GM21576 (cell line): Measurements from ENCODE around the gene ZNF423.

Source experiments
- ATAC-seq: cut with Tn5 transposase; IDR thresholded peaks from one replicate; pipeline ENCODE4 v1.9.1; 2021; ENCODE audit warnings: mild to moderate bottlenecking, moderate library complexity; ENCODE audit not compliant: unreplicated experiment

The ZNF423 gene

GRCh38 chr16:49543631-49543946 lies 312.3 kb downstream of the ZNF423 start:
- ATAC-seq = no peak

DNA sequence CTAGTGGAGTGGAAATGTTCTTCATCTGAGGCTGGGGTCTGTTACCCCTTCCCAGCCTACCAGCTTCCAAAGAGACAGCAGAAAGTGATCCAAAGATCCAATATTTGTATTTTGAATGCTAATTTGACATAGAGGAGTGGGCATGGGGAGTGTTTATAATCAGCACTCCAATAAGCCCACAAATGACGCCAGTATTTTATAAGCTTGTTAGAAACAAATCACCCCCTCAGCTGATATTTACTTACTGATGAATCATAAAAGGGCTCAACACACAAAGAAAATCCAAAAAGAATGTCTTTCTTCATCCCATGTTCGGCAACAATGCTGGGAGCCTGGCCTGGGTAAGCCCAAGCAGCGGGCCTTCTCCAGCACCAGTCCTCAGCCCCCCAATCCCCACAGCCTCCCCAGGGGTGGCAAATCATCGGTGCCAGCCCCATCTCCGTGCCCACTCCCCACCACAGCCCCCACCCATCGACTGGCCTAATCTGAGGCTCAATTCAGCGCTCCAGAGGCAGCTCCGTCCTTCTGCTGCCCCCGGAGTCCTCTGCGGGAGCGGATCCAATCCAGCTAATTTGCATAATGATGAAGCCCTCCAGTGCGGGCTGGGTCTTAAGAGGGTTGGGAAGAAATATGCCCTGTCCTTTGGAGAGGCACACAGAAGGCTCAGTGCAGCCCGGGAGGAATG lies 312.8 kb downstream of the ZNF423 start:
- no peak for ATAC-seq

GRCh38 chr16:49542391-49542891 lies 313.5 kb downstream of the ZNF423 start:
- ATAC-seq = no peak

DNA sequence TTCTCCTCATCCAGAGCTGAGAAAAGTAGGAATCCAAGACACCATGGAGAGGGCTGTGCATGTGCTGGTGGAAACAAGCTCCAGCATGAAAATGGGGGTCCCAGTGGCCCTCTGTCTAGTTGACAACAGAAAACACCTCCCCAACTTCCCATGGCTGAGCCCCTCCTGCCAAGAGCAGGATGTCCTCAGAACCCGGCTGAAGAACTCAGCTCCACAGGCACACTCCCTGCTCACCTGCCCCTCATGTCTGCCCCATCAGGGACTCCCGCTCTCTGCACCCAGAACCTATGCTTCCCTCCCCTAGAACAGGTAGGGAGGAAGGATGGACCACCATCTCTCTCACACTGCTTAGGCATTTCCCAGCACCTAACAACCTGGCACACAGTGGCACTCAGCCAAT lies 315.1 kb downstream of the ZNF423 start:
- no peak for ATAC-seq

DNA sequence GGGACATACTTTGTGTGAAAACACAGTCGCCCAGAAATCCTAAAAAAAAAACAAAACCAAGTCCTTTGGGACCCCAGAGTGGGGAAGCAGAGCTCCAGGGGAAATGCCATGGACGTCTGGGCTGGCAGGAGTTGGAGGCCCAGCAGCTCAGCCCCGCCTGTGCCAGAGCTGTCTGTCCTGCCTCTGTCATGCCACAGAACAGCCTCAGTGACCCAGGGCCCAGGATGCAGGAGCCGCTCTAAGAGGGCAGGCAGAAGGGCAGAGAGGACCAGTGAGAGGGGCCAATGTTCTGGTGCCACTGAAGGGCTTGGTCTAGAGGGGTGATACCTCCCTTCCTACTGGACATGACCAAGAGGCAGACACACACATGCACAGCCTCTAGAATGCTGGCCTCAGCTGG lies 316.2 kb downstream of the ZNF423 start:
- ATAC-seq = no peak

DNA sequence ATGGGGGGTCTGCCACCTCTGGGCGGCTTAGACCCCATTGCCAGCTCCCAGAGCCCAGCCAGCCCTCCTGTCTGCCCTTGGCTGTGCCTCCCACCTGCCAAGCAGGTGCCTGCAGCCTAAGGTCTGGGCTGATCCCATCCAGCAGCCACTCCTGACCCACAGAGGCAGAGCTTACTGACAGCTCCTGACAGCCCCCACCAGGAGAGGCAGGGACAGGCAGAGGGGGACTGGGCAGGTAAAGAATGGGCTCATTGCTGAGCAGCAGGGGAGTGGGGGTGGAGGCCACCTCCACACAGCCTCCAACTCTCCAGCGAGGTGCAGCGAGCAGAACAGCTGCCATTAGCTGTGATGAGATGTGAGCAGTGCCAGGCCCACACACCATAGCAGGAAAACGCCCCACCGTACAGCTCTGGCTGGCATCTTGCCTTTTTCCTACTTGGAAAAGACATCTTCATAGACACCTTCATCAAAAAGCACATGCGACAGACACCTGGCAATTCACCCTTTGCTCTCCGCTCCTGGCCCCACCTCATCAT lies 317.9 kb downstream of the ZNF423 start:
- ATAC-seq = no peak

DNA sequence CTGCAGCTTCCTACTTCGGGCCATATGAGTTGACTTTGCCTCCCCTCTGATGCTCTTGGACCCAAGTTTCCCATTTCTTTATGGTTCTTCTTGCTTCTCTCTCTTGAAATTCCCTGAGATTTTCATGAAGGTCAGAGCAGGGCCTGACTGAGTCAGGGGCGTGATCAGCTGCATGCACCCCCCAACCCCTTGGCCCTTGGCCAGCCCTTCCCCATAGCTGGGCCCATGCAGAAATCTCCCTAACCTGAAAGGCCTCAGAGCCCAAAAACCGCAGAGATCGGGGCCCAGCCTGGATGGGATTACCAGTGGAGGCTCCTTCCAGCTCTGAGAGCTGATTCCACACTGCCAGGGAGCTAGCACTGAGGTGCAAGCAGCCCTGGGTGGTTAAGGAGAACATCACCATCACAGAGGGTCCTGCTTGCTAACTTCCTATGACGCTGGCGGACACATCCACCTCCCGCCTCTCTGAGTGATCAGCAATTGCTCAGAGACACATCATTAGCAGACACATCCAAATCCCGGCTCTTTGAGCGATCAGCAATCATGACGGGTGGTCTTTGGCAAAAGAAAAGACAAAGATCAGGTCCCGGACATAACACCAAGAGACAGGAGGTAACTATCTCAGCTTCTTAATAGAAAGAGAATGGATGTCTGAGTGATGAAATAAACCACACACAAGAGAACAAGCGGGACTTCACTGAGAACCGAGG lies 320.9 kb downstream of the ZNF423 start:
- ATAC-seq = no peak

- ATAC-seq = no peak
These were observed 322.5 kb downstream of the ZNF423 start for GRCh38 chr16:49533422-49533821.

- no peak for ATAC-seq
These were observed 323.0 kb downstream of the ZNF423 start for GRCh38 chr16:49532873-49533272.

DNA sequence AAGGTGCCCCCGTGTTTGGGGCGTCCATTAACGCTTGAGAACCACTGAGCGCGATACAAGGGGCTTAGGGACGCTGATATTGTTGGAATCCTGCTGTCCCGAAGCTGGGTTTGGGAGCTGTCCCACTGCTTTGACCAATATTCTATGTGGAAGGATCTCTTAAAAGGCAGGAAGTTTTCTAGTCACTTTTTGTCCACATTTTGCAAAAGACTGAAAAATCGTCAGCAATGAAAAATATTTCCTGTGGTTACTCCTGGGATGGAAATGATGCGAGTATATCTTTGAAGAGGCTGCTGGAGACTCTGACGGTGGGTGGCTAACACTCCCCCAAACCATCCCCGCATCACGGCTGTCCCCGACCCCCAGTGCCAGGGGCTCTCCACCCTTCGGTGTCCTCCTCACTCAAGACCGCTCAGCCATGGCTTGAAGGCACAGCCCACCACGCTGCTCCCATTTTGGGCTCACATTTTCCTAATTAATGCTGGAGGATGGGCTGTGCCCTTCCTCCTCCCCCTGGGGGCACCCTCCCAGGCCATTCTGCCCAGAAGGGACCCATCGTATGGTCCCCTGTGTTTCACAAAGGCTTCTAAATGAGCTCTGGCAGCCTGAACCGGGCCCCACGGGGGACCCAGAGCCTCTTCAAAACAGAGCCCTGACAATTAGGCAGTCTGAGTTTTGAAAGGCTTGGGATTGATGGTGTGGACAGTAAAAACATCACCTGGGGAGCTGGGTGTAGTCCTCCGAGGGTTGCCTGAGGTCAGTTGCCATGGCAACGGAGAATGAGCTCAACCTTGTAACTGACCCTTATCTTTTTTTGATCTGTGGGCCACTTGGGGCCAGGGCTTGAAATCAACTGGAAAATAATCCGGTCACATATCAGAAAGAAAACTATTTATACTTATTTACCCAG lies 323.7 kb downstream of the ZNF423 start:
- no peak for ATAC-seq

GRCh38 chr16:49531425-49531824 lies 324.5 kb downstream of the ZNF423 start:
- ATAC-seq = no peak

GRCh38 chr16:49530427-49530970 lies 325.4 kb downstream of the ZNF423 start:
- no peak for ATAC-seq

GRCh38 chr16:49529411-49530045 lies 326.4 kb downstream of the ZNF423 start:
- ATAC-seq = no peak

- ATAC-seq = no peak
These were observed 327.0 kb downstream of the ZNF423 start for GRCh38 chr16:49528866-49529288.

- ATAC-seq = no peak
These were observed 327.6 kb downstream of the ZNF423 start for GRCh38 chr16:49528060-49528865.

DNA sequence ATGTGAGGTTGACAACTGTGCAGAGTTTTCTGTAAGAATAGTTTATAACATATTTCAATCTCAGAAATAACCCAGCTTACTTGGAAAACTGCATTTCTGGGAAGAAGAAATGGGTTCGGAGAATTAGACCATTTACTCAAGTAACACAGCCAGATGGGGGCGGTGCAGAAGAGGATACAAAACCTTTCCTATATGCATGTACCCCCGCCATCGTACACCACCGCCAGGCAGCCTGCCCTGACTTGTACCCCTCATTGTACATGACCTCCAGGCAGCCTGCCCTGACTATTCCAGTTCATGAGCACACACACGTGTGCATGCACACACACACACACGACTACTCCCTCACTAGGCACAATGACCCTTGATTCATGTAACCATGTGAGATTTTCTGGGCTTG lies 328.3 kb downstream of the ZNF423 start:
- ATAC-seq = no peak

DNA sequence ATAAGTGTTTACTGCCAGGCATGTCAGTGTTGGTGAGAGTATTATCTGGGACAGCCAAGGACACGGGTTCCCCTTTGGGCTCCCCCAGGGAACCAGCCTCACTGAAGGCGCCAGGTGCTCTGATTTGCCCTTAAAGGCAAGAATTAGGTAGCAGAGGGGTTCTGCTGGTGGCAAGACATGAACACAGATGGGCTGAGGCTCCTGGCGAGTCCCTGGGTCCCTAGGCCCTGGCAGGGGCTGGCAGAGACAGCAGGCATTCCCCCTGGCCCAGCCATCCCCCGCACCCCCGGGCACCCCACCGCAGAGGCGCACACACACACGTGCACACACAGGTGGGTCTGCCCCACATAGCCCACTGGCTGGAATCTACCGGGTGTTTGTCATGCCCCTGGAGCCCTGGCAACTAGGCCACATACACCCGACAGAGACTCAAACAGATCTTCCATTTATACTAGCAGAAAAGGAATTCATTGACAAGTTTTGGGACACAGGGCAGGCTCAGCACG lies 329.0 kb downstream of the ZNF423 start:
- no peak for ATAC-seq

DNA sequence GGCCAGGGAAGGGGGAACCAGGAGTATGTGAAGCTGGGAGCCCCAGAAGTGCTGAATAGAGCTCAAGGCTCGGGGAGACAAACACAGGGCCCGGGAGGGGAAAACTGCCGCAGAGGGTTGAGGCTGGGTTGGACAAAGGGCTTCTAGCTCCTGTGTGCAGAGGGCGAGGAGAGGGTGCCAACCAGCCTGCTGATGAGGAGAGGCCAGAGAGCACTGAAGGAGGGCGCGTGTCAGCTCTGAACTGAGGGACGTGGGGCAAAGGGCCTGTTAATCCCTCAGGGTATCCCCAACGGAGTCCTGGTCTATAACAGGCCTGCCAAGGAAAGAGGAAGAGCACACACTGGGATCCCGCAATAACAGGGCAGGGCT lies 331.0 kb downstream of the ZNF423 start:
- no peak for ATAC-seq

DNA sequence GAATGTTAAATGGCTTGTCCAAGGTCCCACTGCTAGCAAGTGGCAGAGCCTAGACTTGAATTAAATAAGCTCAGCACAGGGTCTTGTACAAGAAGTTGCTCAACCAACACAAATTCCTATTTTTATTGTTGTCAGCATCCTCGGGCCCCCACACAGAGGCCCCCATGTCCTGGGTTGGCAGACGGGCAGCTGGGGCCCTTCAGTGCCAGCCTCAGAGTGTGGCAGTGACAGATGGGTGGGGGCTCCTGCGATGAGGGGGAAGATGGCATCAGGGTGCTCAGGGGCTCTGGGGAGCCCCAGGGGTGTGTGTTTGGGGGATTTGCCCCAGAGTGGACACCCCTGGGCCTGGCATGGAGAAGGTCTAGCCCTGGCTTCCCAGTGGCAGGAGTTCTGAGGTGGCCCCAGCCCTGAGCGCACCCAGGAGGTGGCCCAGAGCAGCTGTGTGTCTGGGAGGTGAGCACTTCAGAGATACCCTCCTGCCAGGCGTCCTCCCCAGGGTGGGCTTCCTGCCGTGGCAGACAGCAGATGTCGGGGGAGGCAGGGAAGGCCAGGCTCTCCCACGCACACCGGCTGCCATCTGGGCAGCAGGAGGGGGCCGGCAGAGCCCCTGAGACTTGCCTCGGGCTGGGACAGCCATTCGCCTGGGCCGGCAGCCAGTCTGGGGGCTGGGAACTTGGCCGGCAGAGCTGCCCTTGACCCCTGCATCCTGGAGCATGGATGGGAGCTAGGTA lies 331.5 kb downstream of the ZNF423 start:
- no peak for ATAC-seq
